NCI-H2029 (cell line): ENCODE data around the gene SLC2A8.

Experiments
- DNase-seq: peaks from one replicate; lab custom pipeline; 2025; lab: John Stamatoyannopoulos, UW

SLC2A8 gene

DNA sequence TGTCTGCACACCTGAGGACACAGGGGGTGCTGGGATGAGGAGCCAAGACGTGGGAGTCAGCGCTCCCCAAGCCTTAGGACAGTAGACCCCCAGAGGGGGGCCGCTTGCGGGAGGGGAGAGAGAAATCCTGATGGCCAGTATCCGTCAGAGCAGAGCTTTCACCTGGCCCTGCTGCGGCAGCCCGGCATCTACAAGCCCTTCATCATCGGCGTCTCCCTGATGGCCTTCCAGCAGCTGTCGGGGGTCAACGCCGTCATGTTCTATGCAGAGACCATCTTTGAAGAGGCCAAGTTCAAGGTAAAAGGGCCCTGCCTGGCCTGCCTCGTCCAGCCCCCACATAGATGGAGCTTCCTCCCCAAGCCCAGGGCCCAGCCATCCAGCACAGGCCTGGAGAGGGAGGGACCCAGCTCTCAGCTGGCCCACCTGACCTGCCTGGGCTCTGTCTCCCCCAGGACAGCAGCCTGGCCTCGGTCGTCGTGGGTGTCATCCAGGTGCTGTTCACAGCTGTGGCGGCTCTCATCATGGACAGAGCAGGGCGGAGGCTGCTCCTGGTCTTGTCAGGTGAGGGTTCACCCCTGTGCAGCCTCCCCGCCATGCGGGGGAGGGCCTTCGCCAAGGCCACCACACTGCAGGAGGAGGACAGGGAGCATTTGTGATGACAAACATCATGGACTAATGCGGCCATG lies 6.7 kb downstream of the SLC2A8 start:
- no peak for DNase-seq

DNA sequence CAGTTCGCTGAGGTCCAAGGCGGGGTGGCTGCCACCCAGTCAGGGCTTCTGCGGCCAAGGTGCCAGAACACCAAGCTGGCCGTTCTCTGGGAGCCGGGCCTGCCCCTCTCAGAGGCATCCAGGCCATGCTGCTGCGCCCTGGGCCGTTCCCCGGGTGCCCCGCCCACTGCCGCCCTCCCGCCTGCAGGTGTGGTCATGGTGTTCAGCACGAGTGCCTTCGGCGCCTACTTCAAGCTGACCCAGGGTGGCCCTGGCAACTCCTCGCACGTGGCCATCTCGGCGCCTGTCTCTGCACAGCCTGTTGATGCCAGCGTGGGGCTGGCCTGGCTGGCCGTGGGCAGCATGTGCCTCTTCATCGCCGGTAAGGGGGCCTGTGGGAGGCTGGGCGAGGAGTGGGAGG lies 7.7 kb downstream of the SLC2A8 start:
- no peak for DNase-seq

DNA sequence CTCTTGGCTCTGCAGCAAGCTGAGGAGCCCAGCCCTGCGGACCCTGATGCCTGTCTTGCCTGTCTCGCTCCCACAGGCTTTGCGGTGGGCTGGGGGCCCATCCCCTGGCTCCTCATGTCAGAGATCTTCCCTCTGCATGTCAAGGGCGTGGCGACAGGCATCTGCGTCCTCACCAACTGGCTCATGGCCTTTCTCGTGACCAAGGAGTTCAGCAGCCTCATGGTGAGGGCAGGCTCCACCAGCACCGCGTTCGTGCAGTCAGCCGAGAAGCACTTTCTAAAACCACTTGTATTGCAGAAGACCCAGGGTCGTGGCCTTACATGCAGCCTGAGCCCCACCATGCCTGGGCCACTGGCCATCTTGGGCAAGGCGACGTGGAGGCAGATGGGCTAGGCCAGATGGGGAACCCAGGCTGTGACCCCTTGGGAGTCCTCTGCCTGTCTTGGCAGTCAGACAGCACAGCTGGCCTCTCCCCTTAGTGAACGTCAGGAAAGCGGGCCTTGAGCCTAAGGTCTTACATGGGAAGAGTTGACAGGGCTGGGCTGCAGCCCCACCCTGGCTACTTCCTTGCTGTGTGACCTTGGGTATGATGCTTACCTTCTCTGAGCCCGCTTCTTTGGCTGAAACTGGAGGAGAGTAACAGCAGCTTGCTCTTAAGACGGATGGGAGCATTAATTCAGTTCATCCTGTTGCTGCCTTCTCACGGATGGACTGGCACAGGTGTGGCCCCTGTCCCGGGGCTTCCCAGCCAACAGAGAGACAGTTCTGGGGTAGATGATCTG lies 8.6 kb downstream of the SLC2A8 start:
- no peak for DNase-seq

DNA sequence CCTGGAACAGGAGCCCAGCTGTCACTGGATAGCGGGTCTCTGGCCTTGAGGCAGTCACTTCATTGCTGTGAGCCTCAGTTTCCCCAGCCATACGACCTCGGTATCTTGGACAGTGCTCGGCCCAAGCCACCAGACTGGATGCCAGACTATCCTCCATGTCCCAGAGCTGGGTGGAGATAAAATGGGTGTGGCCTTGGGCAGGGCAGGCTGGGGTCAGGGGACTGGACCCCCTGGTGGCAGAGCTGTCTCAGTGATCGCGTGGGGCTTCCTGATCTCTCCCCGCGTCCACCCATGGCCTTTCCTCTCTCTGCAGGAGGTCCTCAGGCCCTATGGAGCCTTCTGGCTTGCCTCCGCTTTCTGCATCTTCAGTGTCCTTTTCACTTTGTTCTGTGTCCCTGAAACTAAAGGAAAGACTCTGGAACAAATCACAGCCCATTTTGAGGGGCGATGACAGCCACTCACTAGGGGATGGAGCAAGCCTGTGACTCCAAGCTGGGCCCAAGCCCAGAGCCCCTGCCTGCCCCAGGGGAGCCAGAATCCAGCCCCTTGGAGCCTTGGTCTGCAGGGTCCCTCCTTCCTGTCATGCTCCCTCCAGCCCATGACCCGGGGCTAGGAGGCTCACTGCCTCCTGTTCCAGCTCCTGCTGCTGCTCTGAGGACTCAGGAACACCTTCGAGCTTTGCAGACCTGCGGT lies 10.0 kb downstream of the SLC2A8 start:
- no peak for DNase-seq

DNA sequence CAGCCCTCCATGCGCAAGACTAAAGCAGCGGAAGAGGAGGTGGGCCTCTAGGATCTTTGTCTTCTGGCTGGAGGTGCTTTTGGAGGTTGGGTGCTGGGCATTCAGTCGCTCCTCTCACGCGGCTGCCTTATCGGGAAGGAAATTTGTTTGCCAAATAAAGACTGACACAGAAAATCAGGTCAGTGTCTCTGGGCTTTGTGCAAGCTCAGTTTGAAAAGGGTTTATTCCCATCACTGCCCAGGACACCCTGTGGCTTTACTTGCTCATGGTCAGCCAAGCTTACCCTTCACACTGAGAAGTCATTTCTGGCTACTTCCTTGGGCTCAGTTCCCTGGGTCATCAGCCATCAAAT lies 10.5 kb downstream of the SLC2A8 start:
- no peak for DNase-seq

DNA sequence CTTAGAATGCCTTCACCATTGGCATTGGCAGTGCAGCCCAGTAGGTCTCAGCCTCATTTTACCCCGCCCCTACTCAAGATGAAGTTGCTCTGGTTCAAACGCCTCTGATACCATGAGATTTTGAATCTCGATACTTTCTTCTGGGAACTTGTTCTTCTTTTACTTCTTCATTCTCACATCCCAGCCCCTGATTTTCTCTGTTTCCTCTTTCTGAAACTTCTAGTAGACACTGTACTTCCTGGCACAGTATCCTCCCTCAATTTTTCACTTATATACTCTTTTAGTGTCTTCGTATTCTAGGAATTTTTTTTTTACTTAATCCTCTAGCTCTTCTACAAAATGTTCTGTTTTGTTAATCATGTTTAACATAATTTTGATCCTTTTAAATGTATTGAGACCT lies 14.2 kb downstream of the SLC2A8 start:
- DNase-seq: no peak

DNA sequence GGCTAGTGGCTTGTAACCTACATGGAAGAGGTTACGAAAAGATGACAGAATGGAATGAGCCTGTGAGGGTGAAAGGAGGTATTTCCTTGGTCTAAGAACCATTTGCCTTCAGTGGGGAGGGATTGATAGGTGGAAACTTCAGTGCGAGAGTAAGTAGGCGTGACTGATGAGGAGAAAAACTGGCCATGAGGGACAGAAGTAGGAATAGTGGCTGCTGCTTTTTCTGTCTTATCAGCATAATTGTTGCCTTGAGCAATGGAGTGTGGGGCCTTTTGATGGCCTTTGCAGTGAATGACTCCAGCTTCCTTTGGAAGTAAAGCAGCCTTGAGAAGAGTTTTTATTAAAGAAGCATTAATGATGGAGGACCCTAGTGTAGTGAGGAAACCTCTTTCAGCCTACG lies 18.2 kb downstream of the SLC2A8 start:
- no peak for DNase-seq

DNA sequence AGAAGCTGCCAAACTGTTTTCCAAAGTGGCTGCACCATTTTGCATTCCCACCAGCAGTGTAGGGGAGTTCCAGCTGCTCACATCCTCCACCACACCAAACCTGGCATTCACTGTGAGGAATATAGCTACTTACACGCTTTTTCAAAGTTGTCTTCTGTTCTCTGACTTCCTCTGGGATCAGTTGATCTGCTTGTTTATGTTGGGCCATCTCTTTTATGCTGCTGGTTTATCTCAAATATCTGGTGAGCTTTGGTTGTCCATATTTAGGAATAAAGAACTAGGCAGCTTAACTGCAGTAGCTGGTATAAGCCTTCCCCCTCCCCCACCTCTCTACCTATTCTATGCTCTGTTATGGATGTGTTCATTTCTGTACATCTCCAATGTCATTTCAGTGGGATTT lies 18.7 kb downstream of the SLC2A8 start:
- DNase-seq: no peak

DNA sequence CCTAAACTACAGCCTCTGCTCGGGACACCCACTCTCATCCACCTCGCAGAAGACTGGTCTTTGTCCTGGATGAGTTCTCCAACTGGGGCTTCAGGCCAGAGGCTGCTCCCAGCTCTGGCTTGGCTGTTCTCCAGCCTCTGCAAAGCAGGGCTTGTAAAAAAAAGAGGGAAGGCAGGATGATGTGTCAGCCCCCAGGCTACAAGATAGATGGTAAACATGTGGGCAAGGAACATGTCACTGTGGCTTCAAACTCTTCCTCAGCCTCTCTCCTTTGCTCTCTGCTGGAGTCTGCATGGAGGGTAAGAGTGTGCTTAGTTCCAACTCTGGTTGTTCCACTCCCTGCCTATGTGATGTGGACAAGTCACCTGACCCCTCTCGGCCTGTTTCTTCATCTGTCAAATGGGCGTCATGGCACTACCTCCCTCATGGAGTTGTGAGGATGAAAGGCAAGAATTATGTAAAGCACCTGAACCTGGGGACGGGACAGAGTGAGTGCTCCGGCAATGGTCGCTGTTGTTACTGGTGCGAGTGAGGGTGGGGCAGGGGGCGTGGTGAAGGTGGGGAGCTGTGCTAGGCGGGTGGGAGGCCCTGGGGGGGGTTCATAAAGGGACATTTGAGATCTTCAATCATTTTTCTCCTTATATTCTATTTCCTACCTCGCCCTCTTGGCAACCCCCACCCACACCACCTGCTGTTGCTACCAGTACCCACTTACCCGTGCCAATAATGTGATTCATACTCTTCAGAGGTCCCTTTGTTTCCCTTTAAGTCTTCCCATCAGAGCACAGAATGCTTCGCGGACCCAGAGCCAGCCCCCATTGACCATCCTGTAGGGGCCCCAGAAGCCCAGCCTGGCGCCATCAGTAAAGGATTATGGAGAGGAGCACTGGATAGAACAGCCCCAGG lies 20.4 kb downstream of the SLC2A8 start:
- peak; percentile 35 for DNase-seq

DNA sequence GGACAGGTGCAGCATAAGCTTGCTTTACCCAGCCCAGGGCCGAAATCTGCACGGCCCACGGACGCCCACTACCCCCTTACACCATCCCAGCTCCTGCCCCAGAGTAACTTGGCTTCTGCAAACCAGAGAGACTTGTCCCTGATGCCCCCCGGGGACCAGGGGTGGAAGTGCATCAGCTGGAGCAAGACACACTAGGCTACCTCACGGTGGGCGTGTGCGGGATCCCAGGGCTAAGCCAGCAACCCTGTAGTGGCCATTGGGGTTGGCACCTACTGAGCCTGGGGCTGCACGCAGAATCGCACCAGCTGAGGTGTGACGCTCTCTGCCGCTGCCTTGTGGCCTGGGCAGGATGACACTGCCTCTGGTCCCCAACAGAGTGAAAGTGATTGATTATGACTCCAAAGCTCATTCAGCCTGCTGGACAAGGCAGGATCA lies 21.1 kb downstream of the SLC2A8 start:
- DNase-seq: peak; percentile 24

DNA sequence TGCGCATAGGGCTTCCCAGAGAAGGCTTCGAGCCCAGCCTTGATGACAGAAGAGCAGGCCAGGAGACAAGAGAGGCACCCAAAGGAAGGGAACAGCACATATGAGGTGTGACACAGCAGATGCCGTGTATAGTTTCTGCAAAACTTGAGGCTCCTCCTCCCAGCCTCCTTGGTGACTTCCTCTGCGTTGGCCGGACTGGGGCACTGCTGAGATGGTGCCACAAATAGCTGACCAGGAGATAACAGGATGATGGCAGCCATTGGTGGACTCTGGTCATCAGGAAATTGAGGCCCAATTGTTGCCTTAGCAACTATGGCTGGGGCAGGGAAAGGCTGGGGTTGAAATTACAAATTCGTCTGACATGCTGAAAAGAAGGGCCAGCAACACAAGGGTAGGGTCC lies 22.4 kb downstream of the SLC2A8 start:
- DNase-seq: no peak

DNA sequence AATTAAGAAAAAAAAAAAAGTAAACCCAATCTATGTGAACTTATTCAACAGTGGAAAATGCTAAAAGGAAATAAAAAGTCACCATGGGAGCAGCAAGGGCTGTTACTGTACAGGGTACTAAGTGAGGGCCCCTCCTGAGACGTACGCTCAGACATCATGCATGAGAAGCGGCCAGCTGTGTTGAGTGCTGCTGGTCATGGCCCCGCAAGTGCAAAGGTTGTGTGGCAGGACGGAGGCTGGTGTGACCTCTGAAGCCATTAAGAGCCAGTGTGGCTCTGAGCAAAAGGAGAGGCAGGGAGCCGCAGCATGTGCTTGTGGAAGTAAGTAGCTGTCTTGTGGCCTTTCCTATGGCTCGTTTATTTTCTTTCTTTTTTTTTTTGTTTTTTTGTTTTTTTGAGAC lies 24.1 kb downstream of the SLC2A8 start:
- DNase-seq: no peak

DNA sequence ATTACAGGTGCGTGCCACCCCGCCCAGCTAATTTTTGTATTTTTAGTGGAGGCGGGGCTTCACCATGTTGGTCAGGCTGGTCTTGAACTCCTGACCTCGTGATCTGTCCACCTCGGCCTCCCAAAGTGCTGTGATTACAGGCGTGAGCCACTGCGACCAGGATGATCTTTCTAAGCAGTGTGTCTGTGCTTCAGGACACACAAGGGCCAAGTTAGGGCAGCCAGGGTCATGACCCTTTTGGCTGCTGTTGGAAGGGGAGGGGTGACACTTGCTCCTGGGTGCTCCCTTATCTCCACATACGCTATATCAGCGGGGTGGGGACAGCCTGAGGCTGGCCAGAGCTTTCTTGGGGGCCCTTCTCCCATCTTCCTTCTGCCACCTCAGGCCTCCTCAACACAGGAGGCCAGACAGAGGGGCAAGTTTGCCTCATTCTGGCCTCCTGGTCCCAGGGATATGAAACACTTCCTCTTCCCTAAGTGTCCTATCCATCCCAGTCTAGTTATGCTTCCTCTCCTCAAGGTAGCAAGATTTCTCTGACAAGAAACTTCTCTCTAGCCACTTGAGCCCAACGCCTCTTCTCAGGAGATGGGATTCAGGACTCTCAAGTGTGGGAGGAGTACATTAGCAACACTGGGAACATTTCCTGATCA lies 25.3 kb downstream of the SLC2A8 start:
- no peak for DNase-seq

DNA sequence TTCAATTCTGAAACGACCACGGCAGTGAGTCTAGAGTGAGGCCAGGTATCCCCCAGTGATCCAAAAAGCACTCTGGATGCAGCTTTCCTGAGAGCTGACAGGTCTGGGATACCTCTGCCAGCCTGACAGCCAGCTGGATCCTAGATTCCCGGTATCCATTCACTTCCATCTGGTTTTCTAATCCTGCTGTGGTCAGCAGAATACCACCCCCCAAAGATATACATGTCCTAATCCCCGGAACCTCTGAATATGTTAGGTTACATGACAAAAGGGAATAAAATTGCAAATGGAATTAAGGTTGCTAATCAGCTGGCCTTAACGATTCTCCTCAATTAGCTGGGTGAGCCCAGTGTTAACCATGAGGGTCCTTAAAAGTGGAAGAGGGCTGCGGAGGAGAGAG lies 25.8 kb downstream of the SLC2A8 start:
- DNase-seq: no peak

DNA sequence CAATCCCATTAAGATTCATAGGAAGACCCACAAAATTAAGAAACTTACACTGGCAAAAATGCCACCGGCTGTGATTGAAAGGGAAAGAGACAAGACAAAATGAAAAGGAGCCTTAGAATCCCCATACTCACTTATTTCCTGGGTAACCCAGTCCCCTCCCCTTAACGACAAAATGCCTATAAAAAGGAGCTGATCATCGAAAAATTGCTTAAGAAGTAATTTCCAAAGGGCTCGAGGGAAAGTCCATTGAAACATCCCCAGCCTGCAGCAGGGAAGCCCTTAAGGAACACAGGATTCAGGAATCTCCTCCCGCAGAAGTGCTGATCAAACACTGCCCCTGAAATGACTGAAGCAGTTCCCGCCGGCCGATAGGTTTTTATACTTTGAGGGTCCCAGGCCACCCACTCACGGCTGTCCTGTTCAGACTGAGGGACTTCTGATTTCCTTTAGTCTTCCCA lies 26.5 kb downstream of the SLC2A8 start:
- no peak for DNase-seq

DNA sequence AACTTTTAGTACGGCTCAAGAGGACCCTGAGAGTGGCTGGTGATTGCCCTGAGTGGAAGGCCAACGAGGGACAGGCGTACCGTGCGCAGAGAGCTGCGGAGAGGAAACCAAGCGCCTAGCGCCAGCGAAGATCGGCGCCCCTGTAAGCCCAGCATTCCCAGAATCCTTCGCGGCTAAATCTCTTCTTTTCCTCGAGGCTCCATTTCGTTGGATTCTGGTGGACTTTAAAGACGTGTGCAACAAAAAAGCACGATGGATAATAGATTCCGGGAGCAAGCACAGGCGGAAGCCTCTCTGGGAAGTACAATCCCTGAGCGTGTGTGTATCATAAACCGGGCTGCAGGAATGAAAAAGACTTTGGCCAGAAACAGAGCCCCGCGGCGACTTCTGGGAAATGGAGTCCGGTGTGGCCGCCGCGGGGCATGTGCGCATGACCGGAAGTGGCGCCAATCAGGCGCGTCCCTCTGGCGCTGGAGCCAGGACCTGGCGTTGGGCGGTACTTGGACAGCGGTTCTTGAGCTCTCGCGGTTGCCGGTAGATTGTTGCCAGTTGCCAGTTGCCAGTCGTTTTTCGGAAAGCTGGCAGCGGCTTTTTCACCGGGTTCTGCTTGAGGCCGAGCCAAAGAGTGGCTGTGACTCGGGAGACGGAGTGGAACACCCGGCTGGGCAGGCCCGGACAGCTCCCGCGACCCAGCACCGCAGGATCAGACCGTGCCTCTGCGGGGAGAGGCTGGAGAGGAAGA lies 27.1 kb downstream of the SLC2A8 start, which contains the start of gene ZNF79:
ZNF79 (plus strand) TSS at position 449 of the 742 bp plus-strand sequence. CDS start 406 bp downstream, outside the sequence.
- peak; percentile 85 for DNase-seq

DNA sequence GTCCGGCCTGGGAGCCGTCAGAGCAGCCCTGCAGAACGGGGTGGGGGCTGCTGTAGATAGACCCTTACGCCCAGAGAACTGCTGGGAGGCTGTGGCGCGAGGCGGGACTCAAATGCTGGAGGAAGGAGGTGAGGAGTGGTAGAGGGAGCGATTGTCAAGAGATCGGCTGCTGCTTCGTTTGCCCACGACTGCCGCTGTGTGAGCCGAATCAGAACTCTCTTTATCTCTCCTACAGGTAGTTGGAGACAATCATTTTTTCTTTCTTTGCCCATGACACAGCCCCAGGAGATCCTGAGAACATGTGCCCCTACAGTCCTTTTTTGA lies 27.7 kb downstream of the SLC2A8 start:
- no peak for DNase-seq

DNA sequence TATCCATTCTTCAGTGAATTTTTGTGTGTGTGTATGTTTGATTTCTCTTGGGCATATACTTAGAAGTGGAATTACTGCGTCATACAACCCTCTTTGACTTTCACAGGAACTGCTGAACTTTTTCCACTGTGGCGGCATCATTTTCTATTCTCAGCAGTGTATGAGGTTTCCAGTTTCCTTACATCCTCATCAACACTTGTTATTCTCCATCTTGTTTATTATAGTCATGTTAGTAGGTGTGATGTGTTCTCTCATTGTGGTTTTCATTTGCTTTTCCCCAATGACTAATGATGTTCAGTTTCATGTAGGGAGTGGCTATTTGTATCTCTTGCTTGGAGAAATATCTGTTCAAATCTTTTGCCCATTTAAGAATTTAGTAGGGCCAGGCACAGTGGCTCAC lies 29.8 kb downstream of the SLC2A8 start:
- DNase-seq: no peak

DNA sequence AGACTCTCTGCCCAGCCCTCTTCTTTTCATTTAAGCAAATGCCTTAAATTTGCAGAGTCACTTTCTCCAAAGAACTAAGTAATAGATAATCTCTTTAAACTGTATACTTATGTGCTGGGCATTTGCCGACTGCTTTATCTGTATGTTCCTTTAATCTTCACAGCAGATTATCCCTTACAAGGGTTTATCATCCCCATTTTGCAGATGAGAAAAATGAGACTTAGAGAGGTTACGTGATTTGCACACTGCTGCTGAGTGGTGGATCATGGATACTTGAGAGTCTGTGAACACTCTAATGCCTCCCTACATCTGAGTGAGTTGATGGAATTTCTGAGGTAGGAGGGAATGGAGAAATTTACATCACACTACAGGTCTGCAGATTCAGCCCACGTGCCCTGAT lies 31.4 kb downstream of the SLC2A8 start:
- DNase-seq: no peak

DNA sequence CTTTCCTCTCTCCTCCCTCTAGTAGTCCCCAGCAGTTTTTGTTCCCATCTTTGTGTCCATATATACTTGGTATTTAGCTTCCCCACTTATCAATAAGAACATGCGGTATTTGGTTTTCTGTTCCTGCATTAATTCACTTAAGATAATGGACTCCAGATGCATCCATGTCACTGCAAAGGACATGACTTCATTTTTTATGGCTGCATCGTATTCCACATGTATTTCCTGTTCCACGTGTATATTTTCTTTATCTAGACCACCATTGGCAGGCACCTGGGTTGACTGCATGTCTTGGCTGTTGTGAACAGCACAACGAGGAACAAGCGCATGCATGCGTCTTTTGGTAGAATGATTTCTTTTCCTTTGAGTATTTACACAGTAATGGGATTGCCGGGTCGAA lies 33.4 kb downstream of the SLC2A8 start:
- DNase-seq: no peak
